Neural progenitor cell (in vitro differentiated cells): ENCODE results near the gene TEDDM1.
"Not testable (repeated sequence)": the region's sequence is repeated elsewhere in the genome, so short reads cannot be mapped to it uniquely, and the experiment has no call there.

Experiments
- EZH2 ChIP-seq: fragments of 200-600 bp; sonication (generic); IDR thresholded peaks from 2 replicates; pipeline ENCODE4 v1.6.1; 2017; ENCODE audit warnings: antibody characterized with exemption, mild to moderate bottlenecking, moderate library complexity
- EZH2phosphoT487 ChIP-seq: fragments of 200-600 bp; sonication (generic); IDR thresholded peaks from 2 replicates; pipeline ENCODE4 v1.6.1; 2017; ENCODE audit warnings: antibody characterized with exemption
- TF ChIP-seq, protein P1 (sequence below): fragments of 200-600 bp; sonication (generic); IDR thresholded peaks from 2 replicates; pipeline ENCODE4 v1.5.1; 2017; ENCODE audit warnings: antibody characterized with exemption, mild to moderate bottlenecking

DNA sequence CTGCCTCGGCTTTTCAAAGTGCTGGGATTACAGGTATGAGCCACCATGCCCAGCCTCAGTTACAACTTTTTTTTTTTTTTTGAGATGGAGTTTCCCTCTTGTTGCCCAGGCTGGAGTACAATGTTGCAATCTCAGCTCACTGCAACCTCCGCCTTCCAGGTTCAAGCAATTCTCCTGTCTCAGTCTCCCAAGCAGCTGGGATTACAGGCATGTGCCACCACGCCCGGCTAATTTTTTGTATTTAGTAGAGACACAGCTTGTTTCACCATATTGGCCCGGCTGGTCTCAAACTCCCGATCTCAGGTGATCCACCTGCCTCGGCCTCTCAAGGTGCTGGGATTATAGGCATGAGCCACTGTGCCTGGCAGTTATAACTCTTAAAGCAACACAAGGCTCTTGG lies 20.7 kb downstream of the TEDDM1 start:
- TF ChIP-seq, protein P1, sequence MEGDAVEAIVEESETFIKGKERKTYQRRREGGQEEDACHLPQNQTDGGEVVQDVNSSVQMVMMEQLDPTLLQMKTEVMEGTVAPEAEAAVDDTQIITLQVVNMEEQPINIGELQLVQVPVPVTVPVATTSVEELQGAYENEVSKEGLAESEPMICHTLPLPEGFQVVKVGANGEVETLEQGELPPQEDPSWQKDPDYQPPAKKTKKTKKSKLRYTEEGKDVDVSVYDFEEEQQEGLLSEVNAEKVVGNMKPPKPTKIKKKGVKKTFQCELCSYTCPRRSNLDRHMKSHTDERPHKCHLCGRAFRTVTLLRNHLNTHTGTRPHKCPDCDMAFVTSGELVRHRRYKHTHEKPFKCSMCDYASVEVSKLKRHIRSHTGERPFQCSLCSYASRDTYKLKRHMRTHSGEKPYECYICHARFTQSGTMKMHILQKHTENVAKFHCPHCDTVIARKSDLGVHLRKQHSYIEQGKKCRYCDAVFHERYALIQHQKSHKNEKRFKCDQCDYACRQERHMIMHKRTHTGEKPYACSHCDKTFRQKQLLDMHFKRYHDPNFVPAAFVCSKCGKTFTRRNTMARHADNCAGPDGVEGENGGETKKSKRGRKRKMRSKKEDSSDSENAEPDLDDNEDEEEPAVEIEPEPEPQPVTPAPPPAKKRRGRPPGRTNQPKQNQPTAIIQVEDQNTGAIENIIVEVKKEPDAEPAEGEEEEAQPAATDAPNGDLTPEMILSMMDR = not testable (repeated sequence)
- not testable (repeated sequence) for TF ChIP-seq EZH2, EZH2phosphoT487
